Activated B cell treated with CpG ODN at 0.5 μM for 24 hours (primary cell): ENCODE results near the gene PTGS1. TPM values are rescaled to one million over a fixed set of nuclear protein-coding genes. Genes with fewer than 3 reads are reported as not detected.

Experiments
- ATAC-seq: fragments of 200-7000 bp; cut with Tn5 transposase; one replicate; pipeline ENCODE4 v1.10.0; 2021; ENCODE audit warnings: low read depth, mild to moderate bottlenecking, moderate library complexity
- CTCF ChIA-PET: fragments of 350-600 bp; sonication (Branson Sonifier 250); formaldehyde crosslinking; loops from one replicate; lab custom pipeline; 2021; ENCODE audit warnings: antibody characterized with exemption; lab: Charles Lee
- POLR2A ChIA-PET: fragments of 350-600 bp; sonication (Branson Sonifier 250); formaldehyde crosslinking; loops from one replicate; lab custom pipeline; 2021; ENCODE audit warnings: antibody characterized with exemption; lab: Charles Lee
- DNase-seq: peaks from one replicate; pipeline ENCODE4 v3.0.0; 2022
- H3K27ac Mint-ChIP-seq: one replicate; pipeline ENCODE4 v1.8.0; 2020; ENCODE audit warnings: mixed read lengths
- H3K27me3 Mint-ChIP-seq: one replicate; pipeline ENCODE4 v1.8.0; 2021; ENCODE audit warnings: mixed read lengths
- H3K36me3 Mint-ChIP-seq: one replicate; pipeline ENCODE4 v1.8.0; 2021; ENCODE audit warnings: low read depth, mixed read lengths
- H3K4me1 Mint-ChIP-seq: one replicate; pipeline ENCODE4 v1.8.0; 2021; ENCODE audit warnings: mixed read lengths
- H3K4me3 Mint-ChIP-seq: one replicate; pipeline ENCODE4 v1.8.0; 2020; ENCODE audit warnings: mild to moderate bottlenecking, mixed read lengths
- H3K9me3 Mint-ChIP-seq: one replicate; pipeline ENCODE4 v1.8.0; 2020; ENCODE audit warnings: mixed read lengths
- intact Hi-C: fragments of 100-400 bp; cut with micrococcal nuclease; formaldehyde crosslinking; loops from one replicate; pipeline ENCODE4 v1.15.1; 2024
- total RNA-seq: library from RNA; stranded (reverse); gene quantifications from 2 replicates; pipeline ENCODE4 v1.2.3, GENCODE V29; 2022
- TF ChIP-seq, protein P1 (sequence below): fragments of 200-600 bp; IDR thresholded peaks from one replicate; pipeline ENCODE4 v1.8.0; 2022; ENCODE audit warnings: antibody characterized with exemption, mild to moderate bottlenecking

Gene PTGS1
- total RNA-seq, 1 donor from 2014 or later: 9.4 TPM

DNA sequence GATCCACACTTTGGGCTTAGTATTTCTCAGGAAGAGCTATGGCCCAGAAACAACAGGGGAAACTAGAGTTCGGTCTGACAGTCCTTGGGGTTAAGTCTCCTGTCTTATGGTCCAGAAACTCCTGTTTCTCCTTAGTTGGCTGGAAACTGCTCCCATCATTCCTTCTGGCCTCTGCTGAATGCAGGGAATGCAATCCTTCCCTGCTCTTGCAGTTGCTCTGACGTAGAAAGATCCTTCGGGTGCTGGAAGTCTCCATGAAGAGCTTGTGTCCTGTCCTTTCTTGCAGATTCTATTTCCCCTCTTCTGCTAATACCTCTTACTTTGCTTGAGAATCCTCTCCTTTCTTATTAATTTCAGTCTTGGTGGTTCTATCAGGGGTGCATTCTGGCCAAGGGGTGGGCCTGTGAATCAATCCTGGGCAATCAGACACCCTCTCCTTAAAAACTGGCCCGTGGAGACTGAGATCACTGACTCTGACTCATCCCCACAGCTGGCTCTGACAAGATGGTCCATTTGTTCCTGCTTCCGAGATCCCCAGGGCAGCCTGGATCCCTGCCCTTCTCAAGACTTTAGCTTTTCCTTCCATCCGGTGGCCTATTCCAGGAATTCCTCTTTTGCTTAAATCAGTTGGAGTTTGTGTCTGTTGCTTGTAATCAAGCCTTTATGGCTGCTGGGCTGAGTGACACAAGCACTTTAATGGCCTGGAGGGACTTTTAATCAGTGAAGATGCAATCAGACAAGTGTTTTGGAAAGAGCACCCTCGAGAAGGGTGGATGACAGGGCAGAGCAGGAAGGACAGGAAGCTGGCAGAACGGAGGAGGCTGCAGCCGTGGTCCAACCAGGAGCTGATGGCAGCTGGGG is 23.7 kb downstream of the PTGS1 start:
- no peak for ATAC-seq
- POLR2A ChIA-PET: interaction anchor here (1.0 kb wide), 1 partner anchor 23 kb away, joined by 3 read pairs; the partner anchor contains the start of gene PTGS1
- CTCF ChIA-PET: no interaction called here
- intact Hi-C loops: no loop called here
- Mint-ChIP-seq H3K4me3 (no peak overlapping the region), H3K27ac (no peak overlapping the region), H3K9me3 (no peaks in the 10 kb centered on the region), H3K36me3 (peaks cover 14% of the 10 kb centered on the region), H3K27me3 (no peaks in the 10 kb centered on the region), H3K4me1 (peaks cover 16% of the 10 kb centered on the region)
- no peak for DNase-seq
- TF ChIP-seq, protein P1, sequence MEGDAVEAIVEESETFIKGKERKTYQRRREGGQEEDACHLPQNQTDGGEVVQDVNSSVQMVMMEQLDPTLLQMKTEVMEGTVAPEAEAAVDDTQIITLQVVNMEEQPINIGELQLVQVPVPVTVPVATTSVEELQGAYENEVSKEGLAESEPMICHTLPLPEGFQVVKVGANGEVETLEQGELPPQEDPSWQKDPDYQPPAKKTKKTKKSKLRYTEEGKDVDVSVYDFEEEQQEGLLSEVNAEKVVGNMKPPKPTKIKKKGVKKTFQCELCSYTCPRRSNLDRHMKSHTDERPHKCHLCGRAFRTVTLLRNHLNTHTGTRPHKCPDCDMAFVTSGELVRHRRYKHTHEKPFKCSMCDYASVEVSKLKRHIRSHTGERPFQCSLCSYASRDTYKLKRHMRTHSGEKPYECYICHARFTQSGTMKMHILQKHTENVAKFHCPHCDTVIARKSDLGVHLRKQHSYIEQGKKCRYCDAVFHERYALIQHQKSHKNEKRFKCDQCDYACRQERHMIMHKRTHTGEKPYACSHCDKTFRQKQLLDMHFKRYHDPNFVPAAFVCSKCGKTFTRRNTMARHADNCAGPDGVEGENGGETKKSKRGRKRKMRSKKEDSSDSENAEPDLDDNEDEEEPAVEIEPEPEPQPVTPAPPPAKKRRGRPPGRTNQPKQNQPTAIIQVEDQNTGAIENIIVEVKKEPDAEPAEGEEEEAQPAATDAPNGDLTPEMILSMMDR: no peak

DNA sequence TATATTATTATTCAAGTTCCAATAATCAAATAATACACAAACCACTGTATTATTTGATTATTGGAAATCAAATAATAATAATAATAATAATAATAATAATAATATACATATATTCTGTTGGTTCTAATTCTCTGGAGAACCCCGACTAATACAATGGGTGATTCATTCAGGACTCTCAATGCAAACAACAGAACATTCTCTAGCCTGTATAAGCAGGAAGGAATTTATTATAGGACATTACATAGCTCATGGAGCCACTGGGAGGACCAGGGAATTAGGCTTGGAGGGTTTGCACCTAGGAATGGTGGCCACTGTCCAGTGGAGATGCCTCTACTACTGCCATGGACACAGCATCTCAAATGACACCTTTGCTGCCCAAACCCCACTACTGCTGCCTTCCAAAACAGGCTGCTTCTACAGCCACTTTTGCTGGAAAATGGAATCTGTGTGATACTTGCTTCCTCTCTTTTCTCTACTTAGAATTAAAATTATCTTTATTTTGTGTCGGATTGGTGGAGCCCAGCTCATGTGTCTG is 25.9 kb downstream of the PTGS1 start:
- intact Hi-C loops: no loop called here
- no peaks in the 10 kb centered on the region for H3K9me3 Mint-ChIP-seq
- ATAC-seq: no peak
- DNase-seq: no peak
- ChIA-PET POLR2A (interaction anchor here (0.7 kb wide), 1 partner anchor 18 kb away, joined by 4 read pairs; no protein-coding TSS in a partner anchor), CTCF (no interaction called here)
- TF ChIP-seq, protein P1: no peak
- peaks cover 14% of the 10 kb centered on the region for H3K36me3 Mint-ChIP-seq
- no peaks in the 10 kb centered on the region for H3K27me3 Mint-ChIP-seq
- H3K4me1 Mint-ChIP-seq: no peaks in the 10 kb centered on the region
- no peak overlapping the region for H3K27ac Mint-ChIP-seq
- no peak overlapping the region for H3K4me3 Mint-ChIP-seq

DNA sequence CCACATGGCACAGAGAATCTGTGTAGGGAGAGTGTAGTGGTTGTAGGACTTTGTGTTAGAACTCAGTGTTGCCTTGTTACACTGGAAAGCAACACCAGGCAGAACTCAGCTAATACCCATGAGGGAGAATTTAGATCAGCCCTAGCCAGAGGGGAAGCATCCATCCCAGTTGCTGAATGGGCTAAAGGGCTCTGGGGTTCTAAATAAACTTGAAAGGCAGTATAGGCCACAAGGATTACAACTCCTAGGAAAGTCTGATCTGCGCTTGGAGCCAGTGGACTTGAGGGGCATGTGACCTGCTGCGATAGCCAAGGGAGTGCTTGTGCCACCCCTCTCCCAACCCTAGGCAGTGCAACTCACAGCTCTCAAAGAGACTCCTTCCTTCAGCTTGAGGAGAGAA is 26.9 kb downstream of the PTGS1 start:
- Mint-ChIP-seq H3K4me1 (peaks cover 7% of the 10 kb centered on the region), H3K36me3 (peaks cover 9% of the 10 kb centered on the region), H3K4me3 (no peak overlapping the region), H3K27me3 (no peaks in the 10 kb centered on the region), H3K27ac (no peak overlapping the region), H3K9me3 (no peaks in the 10 kb centered on the region)
- POLR2A ChIA-PET: no interaction called here
- DNase-seq: no peak
- intact Hi-C loops: no loop called here
- TF ChIP-seq, protein P1: no peak
- CTCF ChIA-PET: no interaction called here
- ATAC-seq: no peak

DNA sequence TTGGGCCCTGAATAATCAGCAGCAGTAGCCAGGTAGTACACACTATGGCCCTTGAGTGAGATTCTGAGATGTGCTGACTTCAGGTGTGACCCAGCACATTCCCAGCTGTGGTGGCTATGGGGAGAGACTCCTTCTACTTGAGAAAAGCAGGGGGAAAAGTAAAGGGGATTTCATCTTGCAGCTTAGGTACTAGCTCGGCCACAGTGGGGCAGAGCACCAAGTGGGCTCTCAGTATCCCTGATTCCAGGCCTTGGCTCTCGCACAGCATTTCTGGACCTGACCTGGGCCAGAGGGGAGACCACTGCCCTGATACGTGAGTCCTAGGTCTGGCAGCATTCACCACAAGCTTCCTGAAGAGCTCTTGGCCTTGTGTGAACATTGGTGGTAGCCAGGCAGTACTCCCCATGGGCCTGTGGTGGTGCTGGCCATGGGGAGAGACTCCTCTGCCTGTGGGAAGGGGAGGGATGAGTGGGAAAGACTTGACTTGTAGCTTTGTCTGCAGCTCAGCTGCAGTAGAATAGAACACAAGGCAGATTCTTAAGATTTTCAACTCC is 27.6 kb downstream of the PTGS1 start:
- DNase-seq: no peak
- Mint-ChIP-seq H3K4me3 (no peak overlapping the region), H3K9me3 (no peaks in the 10 kb centered on the region), H3K36me3 (peaks cover 4% of the 10 kb centered on the region), H3K27me3 (no peaks in the 10 kb centered on the region), H3K4me1 (peaks cover 8% of the 10 kb centered on the region), H3K27ac (no peak overlapping the region)
- ChIA-PET CTCF (no interaction called here), POLR2A (no interaction called here)
- intact Hi-C loops: no loop called here
- TF ChIP-seq, protein P1: no peak
- ATAC-seq: no peak

DNA sequence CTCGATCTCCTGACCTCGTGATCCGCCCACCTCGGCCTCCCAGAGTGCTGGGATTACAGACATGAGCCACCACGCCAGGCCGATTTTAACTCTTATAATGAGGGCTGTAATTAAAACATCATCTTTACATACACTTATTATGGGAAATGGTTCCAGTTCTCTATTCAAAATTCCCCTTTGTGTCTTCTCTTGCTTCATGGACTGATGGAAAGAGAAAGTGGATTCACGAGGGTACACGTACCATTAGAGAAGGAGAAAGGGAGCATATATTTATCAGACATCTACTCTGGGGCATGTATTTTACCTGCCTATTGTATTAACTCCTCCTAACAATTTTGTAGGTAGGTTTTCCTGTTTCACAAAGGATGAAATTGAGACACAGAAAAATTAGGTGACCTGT is 31.1 kb downstream of the PTGS1 start:
- Mint-ChIP-seq H3K27me3 (no peaks in the 10 kb centered on the region), H3K36me3 (no peaks in the 10 kb centered on the region), H3K9me3 (no peaks in the 10 kb centered on the region), H3K27ac (no peak overlapping the region), H3K4me1 (peaks cover 8% of the 10 kb centered on the region), H3K4me3 (no peak overlapping the region)
- ATAC-seq (no peak), DNase-seq (no peak)
- POLR2A ChIA-PET: no interaction called here
- intact Hi-C loops: no loop called here
- CTCF ChIA-PET: no interaction called here
- TF ChIP-seq, protein P1: no peak
